IMR-90 (cell line): ENCODE results near the gene NIT1. TPM values are rescaled to one million over a fixed set of nuclear protein-coding genes. Genes with fewer than 3 reads are reported as not detected.

Experiments
- ATAC-seq: fragments of 200-7000 bp; cut with Tn5 transposase; 2 replicates; pipeline ENCODE4 v1.9.1; 2020; ENCODE audit warnings: low read depth, mild to moderate bottlenecking, moderate library complexity
- BruUV-seq: library from RNA; stranded (reverse); fragments of 400-500 nt; replicated peaks from 2 replicates; lab custom pipeline; 2021; lab: Mats Ljungman, UMichigan
- CTCF ChIA-PET: fragments of 300-600 bp; formaldehyde crosslinking; extraction: SDS; loops from one replicate; lab custom pipeline; 2021; ENCODE audit warnings: antibody characterized with exemption; lab: Yijun Ruan, JAX
- POLR2A ChIA-PET: fragments of 300-600 bp; sonication (Branson Sonifier 250); formaldehyde crosslinking; loops from one replicate; lab custom pipeline; 2022; ENCODE audit warnings: antibody characterized with exemption; ENCODE audit not compliant: unreplicated experiment; lab: Charles Lee
- DNase-seq: peaks from one replicate; pipeline ENCODE4 v3.0.0; 2013
- H2AFZ ChIP-seq: replicated peaks from 2 replicates; pipeline ENCODE3; 2013; ENCODE audit warnings: low read length, mild to moderate bottlenecking; ENCODE audit not compliant: poor library complexity
- H2AK5ac ChIP-seq: 2 replicates; pipeline ENCODE4 v1.6.1; 2013; ENCODE audit warnings: low read depth, low read length, inconsistent platforms
- H2AK9ac ChIP-seq: replicated peaks from 2 replicates; pipeline ENCODE3; 2013; ENCODE audit warnings: mild to moderate bottlenecking, low read depth, low read length, moderate library complexity; ENCODE audit not compliant: poor library complexity
- H2BK120ac ChIP-seq: 2 replicates; pipeline ENCODE4 v1.6.1; 2013; ENCODE audit warnings: low read depth, low read length, inconsistent platforms
- H2BK15ac ChIP-seq: 3 replicates; pipeline ENCODE4 v1.6.1; 2013; ENCODE audit warnings: low read depth, low read length, inconsistent platforms
- H2BK20ac ChIP-seq: 2 replicates; pipeline ENCODE4 v1.6.1; 2013; ENCODE audit warnings: low read depth, mild to moderate bottlenecking, inconsistent platforms, low read length, moderate library complexity
- H2BK5ac ChIP-seq: 2 replicates; pipeline ENCODE4 v1.6.1; 2013; ENCODE audit warnings: mild to moderate bottlenecking, low read depth, low read length, inconsistent platforms; ENCODE audit not compliant: poor library complexity, severe bottlenecking
- H3K14ac ChIP-seq: replicated peaks from 2 replicates; pipeline ENCODE4 v1.6.1; 2013; ENCODE audit warnings: low read depth, low read length, inconsistent platforms
- H3K18ac ChIP-seq: 2 replicates; pipeline ENCODE4 v1.6.1; 2013; ENCODE audit warnings: low read depth, low read length, control low read depth
- H3K23ac ChIP-seq: 2 replicates; pipeline ENCODE4 v1.6.1; 2013; ENCODE audit warnings: low read depth, low read length, inconsistent platforms
- H3K27ac ChIP-seq: 2 replicates; pipeline ENCODE4 v1.5.1; 2013; ENCODE audit warnings: mild to moderate bottlenecking, control low read depth, low read length; ENCODE audit not compliant: insufficient read depth
- H3K27me3 ChIP-seq: 2 replicates; pipeline ENCODE4 v1.6.1; 2013; ENCODE audit warnings: low read length; ENCODE audit not compliant: control insufficient read depth, insufficient read depth
- H3K36me3 ChIP-seq: 2 replicates; pipeline ENCODE4 v1.6.1; 2013; ENCODE audit warnings: low read length, mixed read lengths; ENCODE audit not compliant: control insufficient read depth, insufficient read depth
- H3K4ac ChIP-seq: 2 replicates; pipeline ENCODE4 v1.6.1; 2013; ENCODE audit warnings: low read depth, low read length, inconsistent platforms
- H3K4me1 ChIP-seq: 2 replicates; pipeline ENCODE4 v1.6.1; 2013; ENCODE audit warnings: low read length, mixed read lengths; ENCODE audit not compliant: control insufficient read depth, insufficient read depth
- H3K4me2 ChIP-seq: 2 replicates; pipeline ENCODE4 v1.6.1; 2013; ENCODE audit warnings: low read depth, mild to moderate bottlenecking, control low read depth, low read length, moderate library complexity
- H3K4me3 ChIP-seq: 2 replicates; pipeline ENCODE4 v1.5.1; 2013; ENCODE audit warnings: low read depth, mild to moderate bottlenecking, control low read depth, low read length, moderate library complexity; ENCODE audit not compliant: insufficient read depth
- H3K56ac ChIP-seq: 2 replicates; pipeline ENCODE4 v1.6.1; 2013; ENCODE audit warnings: low read length, inconsistent platforms; ENCODE audit not compliant: insufficient read depth; ENCODE audit errors: extremely low read depth
- H3K79me1 ChIP-seq, 2 experiments: 2 replicates each; pipeline ENCODE4 v1.6.1; 2013; ENCODE audit warnings: low read length in 2 of 2, inconsistent platforms in 1 of 2, low read depth in 1 of 2
- H3K9ac ChIP-seq: 2 replicates; pipeline ENCODE4 v1.6.1; 2013; ENCODE audit warnings: low read depth, low read length, control low read depth
- H3K9me1 ChIP-seq: 2 replicates; pipeline ENCODE4 v1.6.1; 2013; ENCODE audit warnings: low read length, inconsistent platforms; ENCODE audit not compliant: insufficient read depth
- H3K9me3 ChIP-seq: 2 replicates; pipeline ENCODE4 v1.6.1; 2013; ENCODE audit warnings: low read length; ENCODE audit not compliant: control insufficient read depth, insufficient read depth
- H4K20me1 ChIP-seq: 2 replicates; pipeline ENCODE4 v1.6.1; 2013; ENCODE audit warnings: low read length, inconsistent platforms; ENCODE audit not compliant: insufficient read depth
- H4K5ac ChIP-seq: 2 replicates; pipeline ENCODE4 v1.6.1; 2013; ENCODE audit warnings: mild to moderate bottlenecking, low read depth, low read length, control low read depth
- H4K8ac ChIP-seq, 2 experiments: 2 replicates each; pipeline ENCODE4 v1.6.1; 2013; ENCODE audit warnings: low read depth in 2 of 2, low read length in 2 of 2, control low read depth in 1 of 2, inconsistent platforms in 1 of 2
- H4K91ac ChIP-seq: 2 replicates; pipeline ENCODE4 v1.6.1; 2013; ENCODE audit warnings: low read depth, low read length, inconsistent platforms; ENCODE audit not compliant: insufficient read depth
- CEBPB ChIP-seq: IDR thresholded peaks from 2 replicates; pipeline ENCODE4 v1.6.1; 2012; ENCODE audit warnings: low read depth, low read length, improper control_type of control experiment
- CTCF ChIP-seq: conservative IDR thresholded peaks from 2 replicates; pipeline ENCODE4 v1.5.1; 2012; ENCODE audit warnings: mild to moderate bottlenecking, low read depth, low read length, improper control_type of control experiment
- WGBS, 2 experiments: methylation state at CpG; one replicate each; pipeline versions ENCODE4 v1.1.5 to v1.1.7; 2013; ENCODE audit warnings: missing lambda C conversion rate in 2 of 2; ENCODE audit not compliant: insufficient read length in 1 of 2; ENCODE audit errors: extremely low coverage in 2 of 2; 5-methylcytosine and 5-hydroxymethylcytosine counted together
- dilution Hi-C: fragments of 300-500 bp; cut with HindIII; formaldehyde crosslinking; loops from one replicate; pipeline ENCODE4 v1.14.3; 2018; ENCODE audit warnings: low sequenced_read_pairs; ENCODE audit not compliant: unreplicated experiment
- in situ Hi-C: fragments of 300-500 bp; cut with MboI; formaldehyde crosslinking; loops from 3 replicates; pipeline ENCODE4 v1.14.3; 2019; ENCODE audit warnings: low sequenced_read_pairs, inconsistent platforms, mixed read lengths
- intact Hi-C: fragments of 100-400 bp; cut with micrococcal nuclease; formaldehyde crosslinking; loops from 2 replicates; pipeline ENCODE4 v1.10.0; 2022
- polyA plus RNA-seq, 3 experiments: library from polyadenylated mRNA; depleted of rRNA; stranded (reverse); fragments of >200 nt; gene quantifications; 2 replicates each; pipeline ENCODE4 v1.2.3, GENCODE V29; 2012; ENCODE audit warnings: low replicate concordance in 1 of 3
- total RNA-seq: library from RNA; depleted of rRNA; stranded (reverse); fragments of >200 nt; gene quantifications from 2 replicates; pipeline ENCODE4 v1.2.3, GENCODE V29; 2012

NIT1 gene
- total and polyA plus RNA-seq, 2 of the 4 experiments (the other 2 are of a cell fraction): 22.8 to 33.6 TPM

GRCh38 chr1:161114556-161114955, 3.3 kb upstream of the NIT1 start:
- H4K8ac ChIP-seq: peak overlapping the region in 1 of 2 experiments; percentile 36; a peak in 1 of 4 replicates
- H2AFZ ChIP-seq: no peak overlapping the region
- BruUV-seq: no TSS peak
- 0 out of 2 replicates have a peak overlapping the region, but pooled peaks have one; percentile 39 for H3K4ac ChIP-seq
- H3K14ac ChIP-seq: no peak overlapping the region
- H3K27ac ChIP-seq: no peak overlapping the region
- H3K4me2 ChIP-seq: peak overlapping the region; percentile 52; the same call in 1 of the 2 replicates
- H4K20me1 ChIP-seq: peaks cover 47% of the 10 kb centered on the region
- peaks cover 7% of the 10 kb centered on the region for H3K36me3 ChIP-seq
- peak; percentile 55; the same call in 1 of the 2 replicates for TF ChIP-seq CEBPB
- TF ChIP-seq CTCF: no peak
- DNase-seq (peak; percentile 60), ATAC-seq (no peak)
- CTCF ChIA-PET: interaction anchor here (0.6 kb wide), 1 partner anchor 124 kb away, joined by 3 read pairs; no protein-coding TSS in a partner anchor
- H3K4me3 ChIP-seq: no peak overlapping the region
- intact Hi-C loops: no loop called here
- H3K9me1 ChIP-seq: peaks cover 27% of the 10 kb centered on the region
- H2BK20ac ChIP-seq: no peak overlapping the region
- no peaks in the 10 kb centered on the region for H3K9me3 ChIP-seq
- no CpG with 5 or more reads among the region's 2 CpGs for WGBS, 2 experiments
- no peak overlapping the region for H3K56ac ChIP-seq
- no peak overlapping the region for H3K9ac ChIP-seq
- peak overlapping the region; percentile 66 for H2BK5ac ChIP-seq
- H2BK120ac ChIP-seq: peak overlapping the region; percentile 32
- H3K79me1 ChIP-seq: peaks cover 23 to 83% of the 10 kb centered on the region in 2 experiments
- H3K23ac ChIP-seq: no peak overlapping the region
- H4K91ac ChIP-seq: no peak overlapping the region
- peaks cover 12% of the 10 kb centered on the region for H3K4me1 ChIP-seq
- no peak overlapping the region for H4K5ac ChIP-seq
- no peak overlapping the region for H3K18ac ChIP-seq
- H2AK5ac ChIP-seq: no peak overlapping the region
- in situ Hi-C loops: no loop called here
- H2BK15ac ChIP-seq: no peak overlapping the region
- no peak overlapping the region for H2AK9ac ChIP-seq
- dilution Hi-C loops: no loop called here
- POLR2A ChIA-PET: no interaction called here
- no peaks in the 10 kb centered on the region for H3K27me3 ChIP-seq
